H1 (cell line): ENCODE measurements around the gene ZNF23. TPM values are rescaled to one million over a fixed set of nuclear protein-coding genes. Genes with fewer than 3 reads are reported as not detected.

Experiments
- ATF3 ChIP-seq: IDR thresholded peaks from 2 replicates; pipeline ENCODE4 v1.6.1; 2011; ENCODE audit warnings: low read depth, mild to moderate bottlenecking, low read length; ENCODE audit not compliant: insufficient read depth
- SUZ12 ChIP-seq: fragments of 200-600 bp; sonication (generic); IDR thresholded peaks from 2 replicates; pipeline ENCODE4 v1.6.1; 2012; ENCODE audit warnings: mild to moderate bottlenecking, inconsistent platforms, low read length, moderate library complexity, mixed read lengths
- polyA plus RNA-seq, 7 experiments: library from polyadenylated mRNA; depleted of rRNA in 3 of 7; stranded (reverse) in 5 of 7; unstranded in 2 of 7; fragments of >200 nt in 5 of 7; fragments of 200-250 nt in 2 of 7; gene quantifications; 1 replicate in 5 of 7; 2 replicates in 1 of 7; 4 replicates in 1 of 7; pipeline versions ENCODE4 v1.2.1 to v1.2.3, GENCODE V29; 2011 to 2013; ENCODE audit warnings: missing spikeins in 2 of 7, mixed read lengths in 2 of 7
- total RNA-seq: library from RNA; stranded (reverse); fragmentation: NEBNext Ultra II Directional; extraction: Animal tissue kit (Norgen Biotek cat#: 25700); gene quantifications from 2 replicates; pipeline ENCODE4 v1.2.1, GENCODE V29; 2021

Gene ZNF23
- total and polyA plus RNA-seq, 2 of the 8 experiments (the other 6 are each of a cell fraction or from before 2014, with no cell fraction given), result 2.4 to 10.2 TPM

- TF ChIP-seq SUZ12 (no peak), ATF3 (no peak)
These were observed 57.7 kb downstream of the ZNF23 start (continued) for GRCh38 chr16:71404364-71404763.
